GM12891 (cell line): ENCODE measurements around the gene TTC39C.

Source experiments
- POLR2A ChIP-seq: IDR thresholded peaks from 2 replicates; pipeline ENCODE4 v1.6.1; 2011; ENCODE audit warnings: low read depth, low read length, control low read depth
- POLR2AphosphoS5 ChIP-seq: IDR thresholded peaks from 2 replicates; pipeline ENCODE4 v1.6.1; 2011; ENCODE audit warnings: low read depth, low read length, control low read depth
- SPI1 ChIP-seq: IDR thresholded peaks from 2 replicates; pipeline ENCODE4 v1.6.1; 2011; ENCODE audit warnings: low read depth, low read length, control low read depth

- TF ChIP-seq SPI1 (no peak), POLR2A (no peak), POLR2AphosphoS5 (no peak)
These were observed 7.0 kb downstream of the TTC39C start for GRCh38 chr18:24021505-24021904.
